Activated B cell treated with CpG ODN at 0.5 μM for 24 hours (primary cell): ENCODE data around the gene DAPK2. TPM values are rescaled to one million over a fixed set of nuclear protein-coding genes. Genes with fewer than 3 reads are reported as not detected.
"Not testable (repeated sequence)": the region's sequence is repeated elsewhere in the genome, so short reads cannot be mapped to it uniquely, and the experiment has no call there.

Experiments used
- ATAC-seq: fragments of 200-7000 bp; cut with Tn5 transposase; one replicate; pipeline ENCODE4 v1.10.0; 2021; ENCODE audit warnings: low read depth, mild to moderate bottlenecking, moderate library complexity
- CTCF ChIA-PET: fragments of 350-600 bp; sonication (Branson Sonifier 250); formaldehyde crosslinking; loops from one replicate; lab custom pipeline; 2021; ENCODE audit warnings: antibody characterized with exemption; lab: Charles Lee
- POLR2A ChIA-PET: fragments of 350-600 bp; sonication (Branson Sonifier 250); formaldehyde crosslinking; loops from one replicate; lab custom pipeline; 2021; ENCODE audit warnings: antibody characterized with exemption; lab: Charles Lee
- DNase-seq: peaks from one replicate; pipeline ENCODE4 v3.0.0; 2022
- H3K27ac Mint-ChIP-seq: one replicate; pipeline ENCODE4 v1.8.0; 2020; ENCODE audit warnings: mixed read lengths
- H3K27me3 Mint-ChIP-seq: one replicate; pipeline ENCODE4 v1.8.0; 2021; ENCODE audit warnings: mixed read lengths
- H3K36me3 Mint-ChIP-seq: one replicate; pipeline ENCODE4 v1.8.0; 2021; ENCODE audit warnings: low read depth, mixed read lengths
- H3K4me1 Mint-ChIP-seq: one replicate; pipeline ENCODE4 v1.8.0; 2021; ENCODE audit warnings: mixed read lengths
- H3K4me3 Mint-ChIP-seq: one replicate; pipeline ENCODE4 v1.8.0; 2020; ENCODE audit warnings: mild to moderate bottlenecking, mixed read lengths
- H3K9me3 Mint-ChIP-seq: one replicate; pipeline ENCODE4 v1.8.0; 2020; ENCODE audit warnings: mixed read lengths
- CTCF ChIP-seq: fragments of 200-600 bp; IDR thresholded peaks from one replicate; pipeline ENCODE4 v1.8.0; 2022; ENCODE audit warnings: antibody characterized with exemption, mild to moderate bottlenecking
- intact Hi-C: fragments of 100-400 bp; cut with micrococcal nuclease; formaldehyde crosslinking; loops from one replicate; pipeline ENCODE4 v1.15.1; 2024
- total RNA-seq: library from RNA; stranded (reverse); gene quantifications from 2 replicates; pipeline ENCODE4 v1.2.3, GENCODE V29; 2022

Gene DAPK2
- total RNA-seq, 1 donor from 2014 or later: 4.3 TPM

GRCh38 chr15:64068133-64068532 is 21.8 kb upstream of the DAPK2 start:
- Mint-ChIP-seq H3K36me3 (peaks cover 20% of the 10 kb centered on the region), H3K4me3 (no peak overlapping the region), H3K4me1 (peaks cover 30% of the 10 kb centered on the region), H3K27ac (no peak overlapping the region), H3K27me3 (no peaks in the 10 kb centered on the region), H3K9me3 (no peaks in the 10 kb centered on the region)
- ChIA-PET POLR2A (interaction anchor here (0.9 to 1.5 kb wide), 6 partner anchors 21 to 319 kb away, joined by 3 to 11 read pairs (median 4); partner anchors contain the start of gene DAPK2), CTCF (interaction anchor here (0.7 to 7.2 kb wide), 34 partner anchors 8 to 875 kb away, joined by 3 to 196 read pairs (median 5); partner anchors contain the start of gene DAPK2)
- TF ChIP-seq CTCF: no peak
- no peak for DNase-seq
- intact Hi-C loops: loop anchor here (5.0 kb wide), 1 partner anchor 396 kb away; no protein-coding TSS in a partner anchor
- no peak for ATAC-seq

GRCh38 chr15:64067564-64068030 is 21.3 kb upstream of the DAPK2 start:
- intact Hi-C loops: loop anchor here (1.0 to 5.0 kb wide), 9 partner anchors 21 to 601 kb away; partner anchors contain the start of gene DAPK2
- peaks cover 15% of the 10 kb centered on the region for H3K36me3 Mint-ChIP-seq
- ChIA-PET POLR2A (interaction anchor here (0.9 to 1.5 kb wide), 6 partner anchors 21 to 318 kb away, joined by 3 to 11 read pairs (median 4); partner anchors contain the start of gene DAPK2), CTCF (interaction anchor here (0.6 to 7.2 kb wide), 35 partner anchors 9 to 875 kb away, joined by 3 to 196 read pairs (median 5); partner anchors contain the start of gene DAPK2)
- H3K27me3 Mint-ChIP-seq: no peaks in the 10 kb centered on the region
- peaks cover 27% of the 10 kb centered on the region for H3K4me1 Mint-ChIP-seq
- ATAC-seq (peak; percentile 91), DNase-seq (peak; percentile 54)
- no peak for TF ChIP-seq CTCF
- peak overlapping the region; percentile 20 for H3K27ac Mint-ChIP-seq
- H3K9me3 Mint-ChIP-seq: no peaks in the 10 kb centered on the region
- H3K4me3 Mint-ChIP-seq: no peak overlapping the region

- CTCF ChIA-PET: interaction anchor here (0.7 to 7.2 kb wide), 9 partner anchors 18 to 457 kb away, joined by 3 to 196 read pairs (median 10); partner anchors contain the start of genes CIAO2A and DAPK2
- ATAC-seq (no peak), DNase-seq (no peak)
- POLR2A ChIA-PET: interaction anchor here (0.6 to 0.8 kb wide), 2 partner anchors 27 to 87 kb away, joined by 3 read pairs; partner anchors contain the start of gene CIAO2A
- H3K4me3 Mint-ChIP-seq: no peak overlapping the region
- no peaks in the 10 kb centered on the region for H3K9me3 Mint-ChIP-seq
- H3K27me3 Mint-ChIP-seq: no peaks in the 10 kb centered on the region
- intact Hi-C loops: loop anchor here (2.0 to 5.0 kb wide), 2 partner anchors 394 to 456 kb away; no protein-coding TSS in a partner anchor
- TF ChIP-seq CTCF: no peak
- H3K27ac Mint-ChIP-seq: no peak overlapping the region
- H3K4me1 Mint-ChIP-seq: peaks cover 25% of the 10 kb centered on the region
- H3K36me3 Mint-ChIP-seq: peaks cover 3% of the 10 kb centered on the region
Measured at GRCh38 chr15:64066451-64066850, 20.2 kb upstream of the DAPK2 start.

- no peak for DNase-seq
- H3K27ac Mint-ChIP-seq: no peak overlapping the region
- no peaks in the 10 kb centered on the region for H3K36me3 Mint-ChIP-seq
- CTCF ChIA-PET: interaction anchor here (0.7 kb wide), 1 partner anchor 328 kb away, joined by 3 read pairs; no protein-coding TSS in a partner anchor
- no peaks in the 10 kb centered on the region for H3K27me3 Mint-ChIP-seq
- no peak for ATAC-seq
- no peak for TF ChIP-seq CTCF
- POLR2A ChIA-PET: no interaction called here
- intact Hi-C loops: no loop called here
- no peaks in the 10 kb centered on the region for H3K9me3 Mint-ChIP-seq
- no peaks in the 10 kb centered on the region for H3K4me1 Mint-ChIP-seq
- no peak overlapping the region for H3K4me3 Mint-ChIP-seq
Measured at GRCh38 chr15:64060716-64061115, 14.4 kb upstream of the DAPK2 start.

- POLR2A ChIA-PET: interaction anchor here (0.6 kb wide), 1 partner anchor 200 kb away, joined by 3 read pairs; no protein-coding TSS in a partner anchor
- H3K27me3 Mint-ChIP-seq, H3K4me3 Mint-ChIP-seq, DNase-seq, H3K9me3 Mint-ChIP-seq, H3K36me3 Mint-ChIP-seq, intact Hi-C loops, CTCF ChIA-PET, ATAC-seq, H3K4me1 Mint-ChIP-seq, H3K27ac Mint-ChIP-seq: not testable (repeated sequence)
Measured at GRCh38 chr15:64059104-64059503, 12.8 kb upstream of the DAPK2 start.
